Type B pancreatic cell (in vitro differentiated cells): ENCODE results near the gene CDK19. TPM values are rescaled to one million over a fixed set of nuclear protein-coding genes. Genes with fewer than 3 reads are reported as not detected.

ENCODE experiments used
- DNase-seq: peaks from one replicate; pipeline ENCODE4 v3.0.0; 2021; ENCODE audit warnings: mixed read lengths; ENCODE audit not compliant: unreplicated experiment; ENCODE audit errors: extremely low spot score
- H3K27ac Mint-ChIP-seq: 2 replicates; pipeline ENCODE4 v1.8.0; 2021; ENCODE audit warnings: mild to moderate bottlenecking, mixed read lengths
- H3K27me3 Mint-ChIP-seq: 2 replicates; pipeline ENCODE4 v1.8.0; 2021; ENCODE audit warnings: mixed read lengths
- H3K36me3 Mint-ChIP-seq: 2 replicates; pipeline ENCODE4 v1.8.0; 2021; ENCODE audit warnings: mixed read lengths
- H3K4me1 Mint-ChIP-seq: one replicate; pipeline ENCODE4 v1.8.0; 2021; ENCODE audit warnings: mixed read lengths; ENCODE audit not compliant: unreplicated experiment
- H3K4me3 Mint-ChIP-seq: 2 replicates; pipeline ENCODE4 v1.8.0; 2021; ENCODE audit warnings: mild to moderate bottlenecking, mixed read lengths
- H3K9me3 Mint-ChIP-seq: 2 replicates; pipeline ENCODE4 v1.8.0; 2021; ENCODE audit warnings: mixed read lengths
- CTCF ChIP-seq: fragments of 200-600 bp; sonication (generic); conservative IDR thresholded peaks from 2 replicates; pipeline ENCODE4 v1.5.0; 2021; ENCODE audit warnings: antibody characterized with exemption, mild to moderate bottlenecking
- total RNA-seq: library from RNA; stranded (reverse); gene quantifications from 2 replicates; pipeline ENCODE4 v1.2.1, GENCODE V29; 2021; ENCODE audit warnings: low replicate concordance

CDK19 gene
- total RNA-seq, 1 donor from 2014 or later, result 27.2 TPM

GRCh38 chr6:110784610-110784979 is 30.7 kb downstream of the CDK19 start:
- no peak overlapping the region for H3K27ac Mint-ChIP-seq
- H3K4me3 Mint-ChIP-seq, result no peak overlapping the region
- no peak for TF ChIP-seq CTCF
- H3K27me3 Mint-ChIP-seq, result no peaks in the 10 kb centered on the region
- peaks cover 14% of the 10 kb centered on the region for H3K4me1 Mint-ChIP-seq
- peaks cover 17% of the 10 kb centered on the region for H3K36me3 Mint-ChIP-seq
- peaks cover 10% of the 10 kb centered on the region for H3K9me3 Mint-ChIP-seq
- DNase-seq, result no peak

- Mint-ChIP-seq H3K4me3 (no peak overlapping the region), H3K27ac (no peak overlapping the region), H3K9me3 (peaks cover 5% of the 10 kb centered on the region), H3K4me1 (peaks cover 14% of the 10 kb centered on the region), H3K36me3 (peaks cover 13% of the 10 kb centered on the region), H3K27me3 (no peaks in the 10 kb centered on the region)
- TF ChIP-seq CTCF, result no peak
- no peak for DNase-seq
Observed at GRCh38 chr6:110781522-110782214, 33.6 kb downstream of the CDK19 start.

- Mint-ChIP-seq H3K4me3 (no peak overlapping the region), H3K27ac (no peak overlapping the region), H3K9me3 (no peaks in the 10 kb centered on the region), H3K27me3 (no peaks in the 10 kb centered on the region), H3K4me1 (peaks cover 14% of the 10 kb centered on the region), H3K36me3 (peaks cover 4% of the 10 kb centered on the region)
- no peak for DNase-seq
- no peak for TF ChIP-seq CTCF
Observed at GRCh38 chr6:110778333-110778732, 36.9 kb downstream of the CDK19 start.

- TF ChIP-seq CTCF, result no peak
- no peaks in the 10 kb centered on the region for H3K27me3 Mint-ChIP-seq
- H3K27ac Mint-ChIP-seq, result no peak overlapping the region
- H3K4me1 Mint-ChIP-seq, result peaks cover 10% of the 10 kb centered on the region
- H3K36me3 Mint-ChIP-seq, result peaks cover 4% of the 10 kb centered on the region
- no peak overlapping the region for H3K4me3 Mint-ChIP-seq
- H3K9me3 Mint-ChIP-seq, result no peaks in the 10 kb centered on the region
- DNase-seq, result no peak
Observed at GRCh38 chr6:110777636-110778035, 37.6 kb downstream of the CDK19 start.

- Mint-ChIP-seq H3K27me3 (no peaks in the 10 kb centered on the region), H3K9me3 (no peaks in the 10 kb centered on the region), H3K36me3 (peaks cover 16% of the 10 kb centered on the region), H3K4me1 (peaks cover 4% of the 10 kb centered on the region), H3K27ac (no peak overlapping the region), H3K4me3 (no peak overlapping the region)
- no peak for TF ChIP-seq CTCF
- DNase-seq, result no peak
Observed at GRCh38 chr6:110776413-110776812, 38.9 kb downstream of the CDK19 start.

- TF ChIP-seq CTCF, result no peak
- Mint-ChIP-seq H3K4me1 (no peaks in the 10 kb centered on the region), H3K27me3 (no peaks in the 10 kb centered on the region), H3K27ac (no peak overlapping the region), H3K36me3 (peaks cover 35% of the 10 kb centered on the region), H3K4me3 (no peak overlapping the region), H3K9me3 (no peaks in the 10 kb centered on the region)
- DNase-seq, result no peak
Observed at GRCh38 chr6:110769923-110770322, 45.3 kb downstream of the CDK19 start.
